ENCODE data around the gene TENT5C. TPM values are rescaled to one million over a fixed set of nuclear protein-coding genes. Genes with fewer than 3 reads are reported as not detected.

The TENT5C gene
- total RNA-seq, 1 experiment from 2014 or later, result 1.4 TPM

DNA sequence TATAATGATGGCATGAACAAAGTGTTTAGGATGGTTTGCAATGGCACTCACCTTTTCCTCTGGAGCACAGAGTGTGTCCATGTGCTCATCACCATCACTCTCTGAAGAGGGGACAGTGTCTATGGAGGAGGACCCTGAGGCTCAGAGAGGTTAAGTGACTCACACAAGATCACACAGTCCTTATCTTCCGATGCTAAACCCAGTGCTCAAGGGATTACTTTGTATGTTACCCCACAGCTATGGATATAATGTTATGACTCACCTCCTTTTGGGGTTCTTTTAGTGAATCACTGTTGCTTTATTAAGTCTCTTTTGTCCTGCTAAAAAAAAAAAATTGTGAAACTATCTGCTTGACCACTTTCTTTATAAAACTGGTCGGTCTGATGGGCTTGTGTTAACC is 67.6 kb downstream of the TENT5C start:
- ChIA-PET RAD21 (ENCODE audit: low non-redundant PET in 1 of 2, low total read pairs in 2 of 2, uncharacterized antibody in 2 of 2, unreplicated experiment in 2 of 2) (no interaction called here), POLR2A (no interaction called here), CTCF (interaction anchor here (1.5 kb wide), 1 partner anchor 139 kb away, joined by 10 read pairs; no protein-coding TSS in a partner anchor)
- Histone ChIP-seq H3K4me1 (ENCODE audit: control insufficient read depth in 1 of 2, insufficient read depth in 2 of 2, low read length in 2 of 2) (0 out of 4 replicates have a peak, but pooled peaks cover 0 to 4% of the 10 kb centered on the region in 2 experiments), H3K9me3 (ENCODE audit: control insufficient read depth in 1 of 2, insufficient read depth in 1 of 2, low read depth in 1 of 2, low read length in 2 of 2) (no peaks in the 10 kb centered on the region), H3K79me2 (ENCODE audit: insufficient read depth, low read length) (no peaks in the 10 kb centered on the region), H3K36me3 (ENCODE audit: control insufficient read depth in 1 of 2, insufficient read depth in 2 of 2, low read length in 2 of 2) (no peaks in the 10 kb centered on the region), H3K4me2 (ENCODE audit: low read length) (no peak overlapping the region), H4K20me1 (ENCODE audit: insufficient read depth) (no peaks in the 10 kb centered on the region), H3K9ac (ENCODE audit: low read length) (no peak overlapping the region), H3K27me3 (ENCODE audit: insufficient read depth, low read length) (no peaks in the 10 kb centered on the region), H3K4me3 (replicated peaks in 1 of 2; ENCODE audit: low read depth in 1 of 2, low read length in 2 of 2) (no peak overlapping the region), H3K27ac (ENCODE audit: low read depth, low read length) (no peak overlapping the region), H3K9me2 (ENCODE audit: insufficient read depth) (no peaks in the 10 kb centered on the region), H2AFZ (ENCODE audit: low read depth, low read length, poor library complexity, severe bottlenecking) (no peak overlapping the region)
- DNase-seq (ENCODE audit: low read depth, low spot score) (no peak), ATAC-seq (peak; percentile 65)
- TF ChIP-seq EZH2phosphoT487 (IDR thresholded peaks at IDR 0.05; ENCODE audit: borderline replicate concordance), result no peak
- TF ChIP-seq, protein P1, sequence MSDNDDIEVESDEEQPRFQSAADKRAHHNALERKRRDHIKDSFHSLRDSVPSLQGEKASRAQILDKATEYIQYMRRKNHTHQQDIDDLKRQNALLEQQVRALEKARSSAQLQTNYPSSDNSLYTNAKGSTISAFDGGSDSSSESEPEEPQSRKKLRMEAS (IDR thresholded peaks at IDR 0.05), result no peak
- TF ChIP-seq, protein P2, sequence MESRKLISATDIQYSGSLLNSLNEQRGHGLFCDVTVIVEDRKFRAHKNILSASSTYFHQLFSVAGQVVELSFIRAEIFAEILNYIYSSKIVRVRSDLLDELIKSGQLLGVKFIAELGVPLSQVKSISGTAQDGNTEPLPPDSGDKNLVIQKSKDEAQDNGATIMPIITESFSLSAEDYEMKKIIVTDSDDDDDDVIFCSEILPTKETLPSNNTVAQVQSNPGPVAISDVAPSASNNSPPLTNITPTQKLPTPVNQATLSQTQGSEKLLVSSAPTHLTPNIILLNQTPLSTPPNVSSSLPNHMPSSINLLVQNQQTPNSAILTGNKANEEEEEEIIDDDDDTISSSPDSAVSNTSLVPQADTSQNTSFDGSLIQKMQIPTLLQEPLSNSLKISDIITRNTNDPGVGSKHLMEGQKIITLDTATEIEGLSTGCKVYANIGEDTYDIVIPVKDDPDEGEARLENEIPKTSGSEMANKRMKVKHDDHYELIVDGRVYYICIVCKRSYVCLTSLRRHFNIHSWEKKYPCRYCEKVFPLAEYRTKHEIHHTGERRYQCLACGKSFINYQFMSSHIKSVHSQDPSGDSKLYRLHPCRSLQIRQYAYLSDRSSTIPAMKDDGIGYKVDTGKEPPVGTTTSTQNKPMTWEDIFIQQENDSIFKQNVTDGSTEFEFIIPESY (IDR thresholded peaks at IDR 0.05; ENCODE audit: extremely low read depth, insufficient replicate concordance, low read length), result no peak
- TF ChIP-seq FOSL1 (IDR thresholded peaks at IDR 0.05; ENCODE audit: low read depth), result no peak
- no peak for TF ChIP-seq EZH2 (IDR thresholded peaks at IDR 0.05)
- TF ChIP-seq, protein P3, sequence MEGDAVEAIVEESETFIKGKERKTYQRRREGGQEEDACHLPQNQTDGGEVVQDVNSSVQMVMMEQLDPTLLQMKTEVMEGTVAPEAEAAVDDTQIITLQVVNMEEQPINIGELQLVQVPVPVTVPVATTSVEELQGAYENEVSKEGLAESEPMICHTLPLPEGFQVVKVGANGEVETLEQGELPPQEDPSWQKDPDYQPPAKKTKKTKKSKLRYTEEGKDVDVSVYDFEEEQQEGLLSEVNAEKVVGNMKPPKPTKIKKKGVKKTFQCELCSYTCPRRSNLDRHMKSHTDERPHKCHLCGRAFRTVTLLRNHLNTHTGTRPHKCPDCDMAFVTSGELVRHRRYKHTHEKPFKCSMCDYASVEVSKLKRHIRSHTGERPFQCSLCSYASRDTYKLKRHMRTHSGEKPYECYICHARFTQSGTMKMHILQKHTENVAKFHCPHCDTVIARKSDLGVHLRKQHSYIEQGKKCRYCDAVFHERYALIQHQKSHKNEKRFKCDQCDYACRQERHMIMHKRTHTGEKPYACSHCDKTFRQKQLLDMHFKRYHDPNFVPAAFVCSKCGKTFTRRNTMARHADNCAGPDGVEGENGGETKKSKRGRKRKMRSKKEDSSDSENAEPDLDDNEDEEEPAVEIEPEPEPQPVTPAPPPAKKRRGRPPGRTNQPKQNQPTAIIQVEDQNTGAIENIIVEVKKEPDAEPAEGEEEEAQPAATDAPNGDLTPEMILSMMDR (IDR thresholded peaks at IDR 0.05 in 2 of 3, conservative IDR thresholded peaks at IDR 0.05 in 1 of 3; ENCODE audit: borderline replicate concordance in 1 of 3, insufficient read depth in 1 of 3, low read depth in 2 of 3, low read length in 2 of 3), result no peak
- no peak for TF ChIP-seq CEBPB (IDR thresholded peaks at IDR 0.05; ENCODE audit: low read depth)
- intact Hi-C loops (cut with micrococcal nuclease), result no loop called here
- BruUV-seq (replicated peaks), result no TSS peak
